Measurements from ENCODE around the gene GABRG3. TPM values are rescaled to one million over a fixed set of nuclear protein-coding genes. Genes with fewer than 3 reads are reported as not detected.

The GABRG3 gene
- total and polyA plus RNA-seq, 7 donors, result under 0.01 to 0.28 (median 0.05) TPM; not detected in 3

GRCh38 chr15:26967719-26968269 is 3.2 kb upstream of the GABRG3 start:
- intact Hi-C loops (cut with DNase I), result no loop called here
- Histone ChIP-seq H3K27ac (no peak overlapping the region), H3K27me3 (peaks cover 6 to 48% (median 8%) of the 10 kb centered on the region in 3 donors), H3K4me3 (no peak overlapping the region), H3K36me3 (no peaks in the 10 kb centered on the region), H3K4me1 (no peaks in the 10 kb centered on the region), H3K9me3 (no peaks in the 10 kb centered on the region)
- no peak for DNase-seq
- no peak for TF ChIP-seq POLR2AphosphoS5 (IDR thresholded peaks at IDR 0.05)
- TF ChIP-seq CTCF (IDR thresholded peaks at IDR 0.05), result no peak
- TF ChIP-seq EP300 (IDR thresholded peaks at IDR 0.05), result no peak
- no peak for TF ChIP-seq POLR2A (IDR thresholded peaks at IDR 0.05)
- 9 to 39% methylated on average over 48 of the region's 48 CpGs for WGBS, 2 donors

- TF ChIP-seq EP300 (IDR thresholded peaks at IDR 0.05) (no peak), POLR2AphosphoS5 (IDR thresholded peaks at IDR 0.05) (no peak), POLR2A (IDR thresholded peaks at IDR 0.05) (no peak), CTCF (IDR thresholded peaks at IDR 0.05) (no peak)
- Histone ChIP-seq H3K27me3 (peaks cover 6 to 48% (median 8%) of the 10 kb centered on the region in 3 donors), H3K36me3 (no peaks in the 10 kb centered on the region), H3K4me1 (no peaks in the 10 kb centered on the region), H3K27ac (no peak overlapping the region), H3K4me3 (no peak overlapping the region), H3K9me3 (no peaks in the 10 kb centered on the region)
- no peak for DNase-seq
- intact Hi-C loops (cut with DNase I), result no loop called here
- 73 to 81% methylated on average over 2 of the region's 2 CpGs for WGBS, 2 donors
Measured at GRCh38 chr15:26968806-26969205, 2.2 kb upstream of the GABRG3 start.

GRCh38 chr15:26971271-26972018 is 464 bp downstream of the GABRG3 start:
- Histone ChIP-seq H3K36me3 (no peaks in the 10 kb centered on the region), H3K27ac (no peak overlapping the region), H3K4me3 (no peak overlapping the region), H3K9me3 (no peaks in the 10 kb centered on the region), H3K27me3 (peaks cover 6 to 45% (median 8%) of the 10 kb centered on the region in 3 donors), H3K4me1 (no peaks in the 10 kb centered on the region)
- DNase-seq, result no peak
- TF ChIP-seq EP300 (IDR thresholded peaks at IDR 0.05), result no peak
- TF ChIP-seq POLR2AphosphoS5 (IDR thresholded peaks at IDR 0.05), result no peak
- no peak for TF ChIP-seq CTCF (IDR thresholded peaks at IDR 0.05)
- TF ChIP-seq POLR2A (IDR thresholded peaks at IDR 0.05), result no peak
- intact Hi-C loops (cut with DNase I), result no loop called here
- 7 to 44% methylated on average over 72 of the region's 72 CpGs for WGBS, 2 donors

- Histone ChIP-seq H3K4me3 (no peak overlapping the region), H3K27me3 (peaks cover 6 to 43% (median 8%) of the 10 kb centered on the region in 3 donors), H3K36me3 (no peaks in the 10 kb centered on the region), H3K27ac (no peak overlapping the region), H3K9me3 (no peaks in the 10 kb centered on the region), H3K4me1 (no peaks in the 10 kb centered on the region)
- TF ChIP-seq POLR2AphosphoS5 (IDR thresholded peaks at IDR 0.05), result no peak
- no peak for TF ChIP-seq CTCF (IDR thresholded peaks at IDR 0.05)
- no peak for TF ChIP-seq POLR2A (IDR thresholded peaks at IDR 0.05)
- no peak for TF ChIP-seq EP300 (IDR thresholded peaks at IDR 0.05)
- intact Hi-C loops (cut with DNase I), result no loop called here
- 67 to 73% methylated on average over 2 of the region's 2 CpGs for WGBS, 2 donors
- no peak for DNase-seq
Measured at GRCh38 chr15:26972636-26973035, 1.7 kb downstream of the GABRG3 start.
